GM03348 (cell line): ENCODE results near the gene CD46.
"Not testable (repeated sequence)": the region's sequence is repeated elsewhere in the genome, so short reads cannot be mapped to it uniquely, and the experiment has no call there.

ENCODE experiments used
- DNase-seq: peaks from one replicate; pipeline ENCODE4 v3.0.0; 2012; ENCODE audit warnings: low spot score

Gene CD46

GRCh38 chr1:207750631-207751305 lies 1.1 kb upstream of the CD46 start:
- no peak for DNase-seq

GRCh38 chr1:207751463-207751789 lies 428 bp upstream of the CD46 start:
- not testable (repeated sequence) for DNase-seq

- no peak for DNase-seq
Observed at GRCh38 chr1:207752456-207752998, 673 bp downstream of the CD46 start.

- DNase-seq, result no peak
Observed at GRCh38 chr1:207753611-207754010, 1.8 kb downstream of the CD46 start.

GRCh38 chr1:207754011-207754410 lies 2.2 kb downstream of the CD46 start:
- DNase-seq, result no peak

GRCh38 chr1:207754974-207755700 lies 3.3 kb downstream of the CD46 start:
- no peak for DNase-seq

- no peak for DNase-seq
Observed at GRCh38 chr1:207755846-207756693, 4.2 kb downstream of the CD46 start.

- no peak for DNase-seq
Observed at GRCh38 chr1:207762622-207763021, 10.8 kb downstream of the CD46 start.

GRCh38 chr1:207763091-207763490 lies 11.2 kb downstream of the CD46 start:
- no peak for DNase-seq

- DNase-seq, result no peak
Observed at GRCh38 chr1:207763972-207764371, 12.1 kb downstream of the CD46 start.

- no peak for DNase-seq
Observed at GRCh38 chr1:207766569-207766968, 14.7 kb downstream of the CD46 start.

- DNase-seq, result not testable (repeated sequence)
Observed at GRCh38 chr1:207770514-207770913, 18.7 kb downstream of the CD46 start.

GRCh38 chr1:207776045-207776444 lies 24.2 kb downstream of the CD46 start:
- DNase-seq, result not testable (repeated sequence)

GRCh38 chr1:207777412-207777811 lies 25.6 kb downstream of the CD46 start:
- DNase-seq, result not testable (repeated sequence)

GRCh38 chr1:207779008-207779407 lies 27.2 kb downstream of the CD46 start:
- DNase-seq, result no peak

GRCh38 chr1:207781312-207781711 lies 29.5 kb downstream of the CD46 start:
- no peak for DNase-seq

GRCh38 chr1:207787776-207788175 lies 35.9 kb downstream of the CD46 start:
- no peak for DNase-seq

GRCh38 chr1:207789386-207789785 lies 37.5 kb downstream of the CD46 start:
- DNase-seq, result no peak

GRCh38 chr1:207789792-207790787 lies 38.2 kb downstream of the CD46 start:
- no peak for DNase-seq

GRCh38 chr1:207791290-207791689 lies 39.4 kb downstream of the CD46 start:
- DNase-seq, result no peak

GRCh38 chr1:207793327-207793726 lies 41.5 kb downstream of the CD46 start:
- no peak for DNase-seq
